ENCODE results near the gene FAM9C.

DNA sequence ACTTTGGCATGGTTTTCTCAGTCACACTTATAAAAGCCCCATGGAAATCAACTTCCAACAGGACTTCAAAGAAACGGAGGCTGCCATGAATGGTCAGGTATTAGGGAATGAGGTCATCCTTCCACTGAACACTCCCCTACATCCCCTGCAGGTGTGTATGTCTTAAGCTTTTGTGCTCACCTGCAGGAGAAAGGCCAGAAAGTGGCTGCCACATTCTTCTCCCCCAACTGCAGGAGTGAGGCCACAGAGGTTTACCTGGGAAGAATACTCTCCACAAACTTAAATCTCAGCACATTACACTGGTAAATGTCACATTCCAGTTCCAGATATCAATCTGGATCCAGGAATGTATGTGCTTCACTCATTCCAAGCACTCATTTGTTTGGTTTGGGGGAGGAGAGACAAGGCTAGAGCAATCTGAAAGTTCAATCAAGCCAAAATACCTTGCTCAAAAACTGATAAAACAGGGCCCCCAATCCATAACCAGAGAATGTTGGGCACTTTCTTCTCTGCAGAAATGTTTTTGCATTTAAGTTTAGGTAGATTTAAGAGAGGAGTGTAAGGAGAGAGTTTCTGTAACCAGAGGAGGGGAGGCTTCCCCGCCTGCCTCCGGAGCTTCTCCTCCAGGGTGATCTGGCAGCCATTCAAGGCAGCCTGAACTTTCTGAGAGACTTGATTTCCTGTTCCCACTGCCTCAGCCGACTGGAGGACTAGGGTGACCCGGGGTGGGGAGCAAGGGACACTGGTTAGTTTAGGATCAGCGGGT, 15.4 kb downstream of the FAM9C start:
- TF ChIP-seq GATA2 (IDR thresholded peaks at IDR 0.05; ENCODE audit: low read depth, low read length) (no peak), GATA3 (IDR thresholded peaks at IDR 0.05; ENCODE audit: low read depth, low read length) (no peak)
